ENCODE results near the gene DOCK9.
A peak's percentile ranks its signal among the peaks of the same experiment; 100 is the strongest.

- peak; percentile 45 to 56 for TF ChIP-seq CTCF (conservative IDR thresholded peaks at IDR 0.05; ENCODE audit: low read depth in 2 of 2)
- no peak for TF ChIP-seq EZH2 (IDR thresholded peaks at IDR 0.05; ENCODE audit: low read depth, unreplicated experiment)
- no peak for TF ChIP-seq POLR2AphosphoS5 (IDR thresholded peaks at IDR 0.05; ENCODE audit: low read depth)
- no peak for TF ChIP-seq NANOG (IDR thresholded peaks at IDR 0.05; ENCODE audit: borderline replicate concordance)
- TF ChIP-seq REST (IDR thresholded peaks at IDR 0.05; ENCODE audit: unreplicated experiment) = no peak
Measured at GRCh38 chr13:98772794-98773452, 204.9 kb downstream of the DOCK9 start.
